ENCODE results near the gene EPHA6.

EPHA6 gene

GRCh38 chr3:96813820-96814650 is at the start of gene EPHA6:
EPHA6 (plus strand) TSS chr3:96814594.
- peak; percentile 88 for DNase-seq

- DNase-seq: no peak
These were observed 37.6 kb upstream of the EPHA6 start for GRCh38 chr3:96776818-96777217.

GRCh38 chr3:96779810-96780209 is 34.6 kb upstream of the EPHA6 start:
- no peak for DNase-seq

- DNase-seq: no peak
These were observed 18.3 kb upstream of the EPHA6 start for GRCh38 chr3:96796101-96796500.

GRCh38 chr3:96803870-96804269 is 10.5 kb upstream of the EPHA6 start:
- no peak for DNase-seq

- no peak for DNase-seq
These were observed 8.1 kb upstream of the EPHA6 start for GRCh38 chr3:96806341-96806740.

GRCh38 chr3:96813134-96813819 is 1.1 kb upstream of the EPHA6 start:
- DNase-seq: peak; percentile 92

- peak; percentile 58 for DNase-seq
These were observed 515 bp downstream of the EPHA6 start for GRCh38 chr3:96814651-96815567.

- no peak for DNase-seq
These were observed 16.8 kb downstream of the EPHA6 start for GRCh38 chr3:96831175-96831574.

- no peak for DNase-seq
These were observed 18.9 kb downstream of the EPHA6 start for GRCh38 chr3:96833301-96833700.

- DNase-seq: no peak
These were observed 21.9 kb downstream of the EPHA6 start for GRCh38 chr3:96836153-96836915.

- no peak for DNase-seq
These were observed 29.3 kb downstream of the EPHA6 start for GRCh38 chr3:96843505-96844203.

GRCh38 chr3:96844204-96844514 is 29.8 kb downstream of the EPHA6 start:
- no peak for DNase-seq

GRCh38 chr3:96852849-96853248 is 38.5 kb downstream of the EPHA6 start:
- no peak for DNase-seq

- no peak for DNase-seq
These were observed 46.5 kb downstream of the EPHA6 start for GRCh38 chr3:96860882-96861281.

- DNase-seq: peak; percentile 60
These were observed 48.8 kb downstream of the EPHA6 start for GRCh38 chr3:96863129-96863740.

GRCh38 chr3:96865605-96866004 is 51.2 kb downstream of the EPHA6 start:
- no peak for DNase-seq

- no peak for DNase-seq
These were observed 54.9 kb downstream of the EPHA6 start for GRCh38 chr3:96869316-96869715.

- DNase-seq: no peak
These were observed 63.1 kb downstream of the EPHA6 start for GRCh38 chr3:96877510-96877909.

GRCh38 chr3:96900031-96900430 is 85.6 kb downstream of the EPHA6 start:
- no peak for DNase-seq

GRCh38 chr3:96900566-96900965 is 86.2 kb downstream of the EPHA6 start:
- no peak for DNase-seq

- no peak for DNase-seq
These were observed 101.1 kb downstream of the EPHA6 start for GRCh38 chr3:96915445-96915844.
